H1 (cell line): ENCODE results near the gene TMEM163. TPM values are rescaled to one million over a fixed set of nuclear protein-coding genes. Genes with fewer than 3 reads are reported as not detected.

Source experiments
- CTCF ChIA-PET: fragments of 300-600 bp; sonication (Branson Sonifier 250); formaldehyde crosslinking; loops from one replicate; lab custom pipeline; 2021; ENCODE audit not compliant: partially characterized antibody; lab: Charles Lee
- POLR2A ChIA-PET: fragments of 300-600 bp; sonication (Branson Sonifier 250); formaldehyde crosslinking; loops from one replicate; lab custom pipeline; 2021; ENCODE audit warnings: inconsistent platforms; ENCODE audit not compliant: partially characterized antibody; lab: Charles Lee
- DNase-seq, 2 experiments: peaks; one replicate each; pipeline versions ENCODE4 v3.0.0 to v3.0.0-alpha.2; 2010 to 2022; ENCODE audit warnings: low spot score in 2 of 2, low read depth in 1 of 2, mixed read lengths in 1 of 2
- FAIRE-seq: peaks from 2 replicates; lab custom pipeline; 2011; peaks lifted over from hg19 to GRCh38; lab: Jason Lieb, UNC
- H2AFZ ChIP-seq: 2 replicates; pipeline ENCODE4 v1.8.1; 2012; ENCODE audit warnings: low read length, inconsistent platforms
- H2AK5ac ChIP-seq: 2 replicates; pipeline ENCODE4 v1.6.1; 2013; ENCODE audit warnings: low read depth, low read length
- H2BK120ac ChIP-seq: replicated peaks from 2 replicates; pipeline ENCODE3; 2013; ENCODE audit warnings: low read depth, low read length, inconsistent platforms
- H2BK12ac ChIP-seq: 2 replicates; pipeline ENCODE4 v1.6.1; 2013; ENCODE audit warnings: low read depth, low read length
- H2BK15ac ChIP-seq: 2 replicates; pipeline ENCODE4 v1.6.1; 2013; ENCODE audit warnings: low read length
- H2BK20ac ChIP-seq: 2 replicates; pipeline ENCODE4 v1.6.1; 2013; ENCODE audit warnings: low read length
- H2BK5ac ChIP-seq: 2 replicates; pipeline ENCODE4 v1.6.1; 2013; ENCODE audit warnings: low read depth, low read length
- H3K14ac ChIP-seq: 2 replicates; pipeline ENCODE4 v1.6.1; 2013; ENCODE audit warnings: inconsistent platforms; ENCODE audit not compliant: insufficient read length
- H3K18ac ChIP-seq: 2 replicates; pipeline ENCODE4 v1.6.1; 2013; ENCODE audit warnings: low read length; ENCODE audit errors: extremely low read depth
- H3K23ac ChIP-seq: 2 replicates; pipeline ENCODE4 v1.6.1; 2013; ENCODE audit warnings: inconsistent platforms; ENCODE audit not compliant: insufficient read length
- H3K23me2 ChIP-seq: 2 replicates; pipeline ENCODE4 v1.6.1; 2013; ENCODE audit warnings: low read depth, low read length
- H3K27ac ChIP-seq: 2 replicates; pipeline ENCODE4 v1.6.1; 2011; ENCODE audit warnings: low read depth, low read length, inconsistent platforms
- H3K27me3 ChIP-seq, 4 experiments: replicated peaks in 1 of 4; 1 replicate in 1 of 4; 2 replicates in 3 of 4; pipeline versions ENCODE4 v1.6.1 to v1.8.1; 2011 to 2013; ENCODE audit warnings: low read length in 3 of 4, mild to moderate bottlenecking in 3 of 4, inconsistent platforms in 2 of 4, mixed read lengths in 2 of 4, moderate library complexity in 1 of 4; ENCODE audit not compliant: control insufficient read depth in 3 of 4, insufficient read depth in 3 of 4; ENCODE audit errors: extremely low read depth in 1 of 4
- H3K36me3 ChIP-seq, 4 experiments: 2 replicates each; pipeline versions ENCODE4 v1.6.1 to v1.8.1; 2011 to 2013; ENCODE audit warnings: mild to moderate bottlenecking in 4 of 4, low read length in 3 of 4, moderate library complexity in 2 of 4, control low read depth in 1 of 4, inconsistent platforms in 1 of 4; ENCODE audit not compliant: insufficient read depth in 4 of 4, control insufficient read depth in 2 of 4
- H3K4ac ChIP-seq: replicated peaks from 2 replicates; pipeline ENCODE3; 2013; ENCODE audit warnings: low read length, low read depth, mixed read lengths, inconsistent platforms; ENCODE audit not compliant: insufficient read length
- H3K4me1 ChIP-seq, 4 experiments: replicated peaks in 1 of 4; 1 replicate in 1 of 4; 2 replicates in 3 of 4; pipeline versions ENCODE4 v1.6.1 to v1.8.1; 2011 to 2013; ENCODE audit warnings: low read length in 3 of 4, inconsistent platforms in 2 of 4, mixed read lengths in 1 of 4; ENCODE audit not compliant: insufficient read depth in 4 of 4, control insufficient read depth in 3 of 4
- H3K4me2 ChIP-seq, 2 experiments: 2 replicates each; pipeline versions ENCODE4 v1.6.1 to v1.8.1; 2011 to 2013; ENCODE audit warnings: low read depth in 2 of 2, low read length in 2 of 2, control low read depth in 1 of 2, inconsistent platforms in 1 of 2, mild to moderate bottlenecking in 1 of 2; ENCODE audit not compliant: insufficient read depth in 1 of 2
- H3K4me3 ChIP-seq, 4 experiments: fragments of 200-600, 300-600 bp in 1 of 4; sonication (generic), shearing (Covaris generic), sonication (Bioruptor Twin) in 1 of 4; 2 replicates each; pipeline versions ENCODE4 v1.5.1 to v1.8.1; 2011 to 2016; ENCODE audit warnings: low read length in 4 of 4, low read depth in 3 of 4, control low read depth in 2 of 4, inconsistent platforms in 2 of 4, mild to moderate bottlenecking in 2 of 4, mixed read lengths in 1 of 4, moderate library complexity in 1 of 4; ENCODE audit not compliant: insufficient read depth in 2 of 4; ENCODE audit errors: extremely low read depth in 1 of 4
- H3K56ac ChIP-seq: replicated peaks from 2 replicates; pipeline ENCODE3; 2013; ENCODE audit warnings: low read depth, mild to moderate bottlenecking, mixed read lengths, low read length, inconsistent platforms; ENCODE audit not compliant: insufficient read length
- H3K79me1 ChIP-seq: 2 replicates; pipeline ENCODE4 v1.6.1; 2013; ENCODE audit warnings: low read depth, low read length, control low read depth
- H3K79me2 ChIP-seq, 2 experiments: 2 replicates each; pipeline versions ENCODE4 v1.6.1 to v1.8.1; 2012 to 2013; ENCODE audit warnings: low read length in 2 of 2, mild to moderate bottlenecking in 2 of 2, inconsistent platforms in 1 of 2; ENCODE audit not compliant: insufficient read depth in 2 of 2, control insufficient read depth in 1 of 2
- H3K9ac ChIP-seq, 4 experiments: replicated peaks in 1 of 4; 1 replicate in 1 of 4; 2 replicates in 3 of 4; pipeline versions ENCODE4 v1.6.1 to v1.8.1; 2011 to 2013; ENCODE audit warnings: low read depth in 3 of 4, low read length in 3 of 4, control low read depth in 2 of 4, mild to moderate bottlenecking in 2 of 4, moderate library complexity in 2 of 4, inconsistent platforms in 1 of 4; ENCODE audit errors: extremely low read depth in 1 of 4
- H3K9me3 ChIP-seq, 2 experiments: 2 replicates each; pipeline versions ENCODE4 v1.6.1 to v1.8.1; 2012 to 2013; ENCODE audit warnings: mild to moderate bottlenecking in 2 of 2, moderate library complexity in 2 of 2, control low read depth in 1 of 2, inconsistent platforms in 1 of 2, low read depth in 1 of 2, low read length in 1 of 2, mixed read lengths in 1 of 2; ENCODE audit not compliant: insufficient read depth in 2 of 2
- H4K20me1 ChIP-seq, 2 experiments: replicated peaks in 1 of 2; 2 replicates each; pipeline versions ENCODE3 to v1.8.1; 2011 to 2013; ENCODE audit warnings: inconsistent platforms in 2 of 2, low read length in 2 of 2, mild to moderate bottlenecking in 1 of 2; ENCODE audit not compliant: insufficient read depth in 2 of 2, control insufficient read depth in 1 of 2
- H4K5ac ChIP-seq: 2 replicates; pipeline ENCODE4 v1.6.1; 2013; ENCODE audit warnings: low read length, low read depth, mixed read lengths, inconsistent platforms; ENCODE audit not compliant: insufficient read length
- H4K8ac ChIP-seq: 2 replicates; pipeline ENCODE4 v1.8.0; 2013; ENCODE audit warnings: mild to moderate bottlenecking, moderate library complexity, low read length, inconsistent platforms; ENCODE audit not compliant: insufficient read depth; ENCODE audit errors: extremely low read depth
- H4K91ac ChIP-seq: replicated peaks from 2 replicates; pipeline ENCODE3; 2013; ENCODE audit warnings: low read length, mixed read lengths, inconsistent platforms; ENCODE audit not compliant: insufficient read length
- WGBS, 2 experiments: shearing (Covaris generic) in 1 of 2; methylation state at CpG; one replicate each; pipeline versions ENCODE4 v1.1.6 to v1.1.7; 2013 to 2015; ENCODE audit warnings: low lambda C conversion rate in 2 of 2, mixed read lengths in 2 of 2, inconsistent platforms in 1 of 2, low coverage in 1 of 2, missing lambda C conversion rate in 1 of 2; ENCODE audit not compliant: insufficient replicate concordance in 2 of 2, insufficient coverage in 1 of 2, insufficient read length in 1 of 2; ENCODE audit errors: extremely low coverage in 1 of 2, missing lambda C conversion rate in 1 of 2; 5-methylcytosine and 5-hydroxymethylcytosine counted together
- polyA plus RNA-seq, 7 experiments: library from polyadenylated mRNA; depleted of rRNA in 3 of 7; stranded (reverse) in 5 of 7; unstranded in 2 of 7; fragments of >200 nt in 5 of 7; fragments of 200-250 nt in 2 of 7; gene quantifications; 1 replicate in 5 of 7; 2 replicates in 1 of 7; 4 replicates in 1 of 7; pipeline versions ENCODE4 v1.2.1 to v1.2.3, GENCODE V29; 2011 to 2013; ENCODE audit warnings: missing spikeins in 2 of 7, mixed read lengths in 2 of 7
- total RNA-seq: library from RNA; stranded (reverse); fragmentation: NEBNext Ultra II Directional; extraction: Animal tissue kit (Norgen Biotek cat#: 25700); gene quantifications from 2 replicates; pipeline ENCODE4 v1.2.1, GENCODE V29; 2021
- TF ChIP-seq, protein P1 (sequence below), 3 experiments: IDR thresholded peaks; 1 replicate in 2 of 3; 2 replicates in 1 of 3; pipeline versions ENCODE4 v1.5.1 to v1.6.1; 2011; ENCODE audit warnings: low read length in 3 of 3, mild to moderate bottlenecking in 3 of 3, inconsistent platforms in 2 of 3, low read depth in 1 of 3, moderate library complexity in 1 of 3; ENCODE audit not compliant: insufficient read depth in 1 of 3; ENCODE audit errors: control extremely low read depth in 1 of 3

TMEM163 gene
- total and polyA plus RNA-seq, 2 of the 8 experiments (the other 6 are each of a cell fraction or from before 2014, with no cell fraction given), result 2.8 to 3.2 TPM

DNA sequence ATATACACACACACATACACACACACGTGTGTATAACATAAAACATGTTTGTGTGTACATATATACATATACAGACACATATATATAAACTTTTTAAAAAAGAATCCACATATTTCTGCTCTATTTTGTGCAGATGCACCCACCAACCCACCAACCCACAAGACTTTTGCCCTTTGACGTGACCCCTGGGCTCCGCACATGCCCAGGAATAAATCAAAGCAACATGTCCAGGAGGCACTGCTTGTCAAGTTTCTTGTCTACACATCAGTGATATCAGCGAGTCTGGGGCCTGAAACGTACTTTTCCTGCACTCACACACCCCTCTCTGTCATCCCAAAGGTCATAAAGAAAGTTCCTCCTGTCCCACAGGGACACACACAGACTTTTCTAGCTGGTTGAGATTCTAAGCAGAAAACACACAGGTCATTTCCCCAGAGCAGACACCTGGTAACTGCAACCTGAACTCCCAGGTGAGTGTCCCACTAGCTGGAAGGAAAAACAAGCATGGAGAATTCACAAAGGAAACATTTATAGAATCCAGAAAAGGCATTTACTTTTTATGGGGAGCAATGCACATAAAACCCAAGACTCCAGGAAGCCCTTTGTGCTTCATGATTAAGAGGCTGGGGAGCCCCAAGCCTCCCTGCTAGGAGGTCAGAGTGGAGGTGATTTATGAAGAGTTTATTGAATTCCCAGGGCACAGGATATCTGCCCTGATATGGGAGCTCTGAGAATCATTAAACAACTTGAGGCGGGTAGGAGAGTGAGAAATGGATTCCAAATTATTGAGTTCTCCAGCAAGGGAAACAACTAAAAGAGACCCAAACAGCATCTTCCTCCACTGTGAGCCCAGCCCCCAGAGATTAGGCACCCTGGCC lies 253.3 kb downstream of the TMEM163 start:
- no peaks in the 10 kb centered on the region for H4K20me1 ChIP-seq
- H2BK20ac ChIP-seq, result no peak overlapping the region
- no peak overlapping the region for H3K56ac ChIP-seq
- H3K4me2 ChIP-seq, result no peak overlapping the region
- no peaks in the 10 kb centered on the region for H3K9me3 ChIP-seq
- no peak overlapping the region for H2AK5ac ChIP-seq
- no peaks in the 10 kb centered on the region for H3K27me3 ChIP-seq
- H2BK15ac ChIP-seq, result no peak overlapping the region
- FAIRE-seq (no peak), DNase-seq (peak in 1 of 2 experiments; percentile 23)
- no peak overlapping the region; the same call in 1 of the 2 replicates for H4K8ac ChIP-seq
- H3K36me3 ChIP-seq, result no peaks in the 10 kb centered on the region
- no peak overlapping the region for H2BK5ac ChIP-seq
- ChIA-PET CTCF (interaction anchor here (0.6 to 1.7 kb wide), 4 partner anchors 14 to 33 kb away, joined by 3 to 9 read pairs (median 5); no protein-coding TSS in a partner anchor), POLR2A (no interaction called here)
- no peak overlapping the region for H3K14ac ChIP-seq
- H3K79me2 ChIP-seq, result no peaks in the 10 kb centered on the region
- no peak overlapping the region for H2BK12ac ChIP-seq
- 88% methylated on average over 6 of the region's 6 CpGs; no CpG with 5 or more reads in 1 of the 2 experiments for WGBS, 2 experiments
- H3K4ac ChIP-seq, result no peak overlapping the region
- H3K18ac ChIP-seq, result no peak overlapping the region
- H3K4me1 ChIP-seq, result no peaks in the 10 kb centered on the region; a peak in 1 of 7 replicates
- H2BK120ac ChIP-seq, result no peak overlapping the region
- H3K4me3 ChIP-seq, result no peak overlapping the region
- H3K23ac ChIP-seq, result no peak overlapping the region
- no peaks in the 10 kb centered on the region for H3K79me1 ChIP-seq
- H3K27ac ChIP-seq, result no peak overlapping the region
- no peak overlapping the region for H3K9ac ChIP-seq
- H4K91ac ChIP-seq, result no peak overlapping the region
- H3K23me2 ChIP-seq, result no peaks in the 10 kb centered on the region
- no peak overlapping the region for H4K5ac ChIP-seq
- no peak overlapping the region for H2AFZ ChIP-seq
- TF ChIP-seq, protein P1, sequence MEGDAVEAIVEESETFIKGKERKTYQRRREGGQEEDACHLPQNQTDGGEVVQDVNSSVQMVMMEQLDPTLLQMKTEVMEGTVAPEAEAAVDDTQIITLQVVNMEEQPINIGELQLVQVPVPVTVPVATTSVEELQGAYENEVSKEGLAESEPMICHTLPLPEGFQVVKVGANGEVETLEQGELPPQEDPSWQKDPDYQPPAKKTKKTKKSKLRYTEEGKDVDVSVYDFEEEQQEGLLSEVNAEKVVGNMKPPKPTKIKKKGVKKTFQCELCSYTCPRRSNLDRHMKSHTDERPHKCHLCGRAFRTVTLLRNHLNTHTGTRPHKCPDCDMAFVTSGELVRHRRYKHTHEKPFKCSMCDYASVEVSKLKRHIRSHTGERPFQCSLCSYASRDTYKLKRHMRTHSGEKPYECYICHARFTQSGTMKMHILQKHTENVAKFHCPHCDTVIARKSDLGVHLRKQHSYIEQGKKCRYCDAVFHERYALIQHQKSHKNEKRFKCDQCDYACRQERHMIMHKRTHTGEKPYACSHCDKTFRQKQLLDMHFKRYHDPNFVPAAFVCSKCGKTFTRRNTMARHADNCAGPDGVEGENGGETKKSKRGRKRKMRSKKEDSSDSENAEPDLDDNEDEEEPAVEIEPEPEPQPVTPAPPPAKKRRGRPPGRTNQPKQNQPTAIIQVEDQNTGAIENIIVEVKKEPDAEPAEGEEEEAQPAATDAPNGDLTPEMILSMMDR (IDR thresholded peaks at IDR 0.05; ENCODE audit: control extremely low read depth in 1 of 3, insufficient read depth in 1 of 3, low read depth in 1 of 3, low read length in 3 of 3), result no peak
